GM21423 (cell line): ENCODE measurements around the gene CTNNA3.
"Not testable (repeated sequence)": the region's sequence is repeated elsewhere in the genome, so short reads cannot be mapped to it uniquely, and the experiment has no call there.

Experiments
- ATAC-seq: cut with Tn5 transposase; IDR thresholded peaks from one replicate; pipeline ENCODE4 v1.9.1; 2021; ENCODE audit warnings: mild to moderate bottlenecking, moderate library complexity; ENCODE audit not compliant: unreplicated experiment

Gene CTNNA3

GRCh38 chr10:67606572-67606971 is 89.4 kb downstream of the CTNNA3 start:
- ATAC-seq: no peak

GRCh38 chr10:67603701-67604100 is 92.3 kb downstream of the CTNNA3 start:
- no peak for ATAC-seq

- no peak for ATAC-seq
Observed at GRCh38 chr10:67603086-67603485, 92.9 kb downstream of the CTNNA3 start.

- no peak for ATAC-seq
Observed at GRCh38 chr10:67602268-67602950, 93.6 kb downstream of the CTNNA3 start.

- no peak for ATAC-seq
Observed at GRCh38 chr10:67599597-67599996, 96.4 kb downstream of the CTNNA3 start.

GRCh38 chr10:67596641-67597040 is 99.4 kb downstream of the CTNNA3 start:
- ATAC-seq: no peak

- ATAC-seq: no peak
Observed at GRCh38 chr10:67587771-67588170, 108.2 kb downstream of the CTNNA3 start.

- ATAC-seq: no peak
Observed at GRCh38 chr10:67575532-67575931, 120.5 kb downstream of the CTNNA3 start.

- ATAC-seq: no peak
Observed at GRCh38 chr10:67573484-67573883, 122.5 kb downstream of the CTNNA3 start.

- no peak for ATAC-seq
Observed at GRCh38 chr10:67571503-67571902, 124.5 kb downstream of the CTNNA3 start.

GRCh38 chr10:67558311-67558710 is 137.7 kb downstream of the CTNNA3 start:
- ATAC-seq: not testable (repeated sequence)

GRCh38 chr10:67553254-67553653 is 142.7 kb downstream of the CTNNA3 start:
- no peak for ATAC-seq

GRCh38 chr10:67550838-67551402 is 145.1 kb downstream of the CTNNA3 start:
- ATAC-seq: no peak

- ATAC-seq: no peak
Observed at GRCh38 chr10:67550046-67550445, 145.9 kb downstream of the CTNNA3 start.

GRCh38 chr10:67549390-67549789 is 146.6 kb downstream of the CTNNA3 start:
- ATAC-seq: no peak

- ATAC-seq: no peak
Observed at GRCh38 chr10:67541411-67541810, 154.6 kb downstream of the CTNNA3 start.

GRCh38 chr10:67539312-67539711 is 156.7 kb downstream of the CTNNA3 start:
- no peak for ATAC-seq

GRCh38 chr10:67537906-67538305 is 158.1 kb downstream of the CTNNA3 start:
- ATAC-seq: no peak

- ATAC-seq: no peak
Observed at GRCh38 chr10:67533376-67533775, 162.6 kb downstream of the CTNNA3 start.

- not testable (repeated sequence) for ATAC-seq
Observed at GRCh38 chr10:67530990-67531389, 165.0 kb downstream of the CTNNA3 start.

- ATAC-seq: no peak
Observed at GRCh38 chr10:67527351-67527750, 168.6 kb downstream of the CTNNA3 start.

GRCh38 chr10:67521546-67521945 is 174.4 kb downstream of the CTNNA3 start:
- no peak for ATAC-seq
